K562 (cell line): ENCODE results near the gene TDRD9. TPM values are rescaled to one million over a fixed set of nuclear protein-coding genes. Genes with fewer than 3 reads are reported as not detected.

ENCODE experiments used
- ATAC-seq: fragments of 200-7000 bp; cut with Tn5 transposase; 3 replicates; pipeline ENCODE4 v1.9.1; 2020; ENCODE audit warnings: moderate library complexity
- BruUV-seq: library from RNA; stranded (reverse); fragments of 400-500 nt; replicated peaks from 2 replicates; lab custom pipeline; 2021; lab: Mats Ljungman, UMichigan
- CTCF ChIA-PET: fragments of 300-600 bp; formaldehyde crosslinking; extraction: SDS; loops from one replicate; lab custom pipeline; 2021; ENCODE audit warnings: low intra/inter-chr PET ratio; lab: Yijun Ruan, JAX
- POLR2A ChIA-PET: fragments of 300-600, 350-650 bp; sonication (Branson Sonifier 250); formaldehyde crosslinking; extraction: SDS; loops from one replicate; lab custom pipeline; 2021; ENCODE audit warnings: antibody characterized with exemption, inconsistent platforms; lab: Yijun Ruan, JAX
- DNase-seq, 4 experiments: peaks; one replicate each; pipeline versions ENCODE4 v3.0.0 to v3.0.0-alpha.2; 2011 to 2018; ENCODE audit warnings: low spot score in 3 of 4, mixed read lengths in 3 of 4; ENCODE audit errors: extremely low read depth in 1 of 4
- FAIRE-seq: peaks from 2 replicates; lab custom pipeline; 2011; peaks lifted over from hg19 to GRCh38; lab: Jason Lieb, UNC
- H2AFZ ChIP-seq: 2 replicates; pipeline ENCODE4 v1.6.0; 2011; ENCODE audit warnings: low read depth, low read length, control low read depth, inconsistent platforms
- H3K27ac ChIP-seq: fragments of 200-600 bp; 3 replicates; pipeline ENCODE4 v1.8.0; 2011; ENCODE audit warnings: low read depth, mild to moderate bottlenecking, control low read depth, inconsistent platforms, low read length, moderate library complexity, mixed read lengths; ENCODE audit errors: extremely low read depth
- H3K27me3 ChIP-seq, 2 experiments: fragments of 300-600 bp in 1 of 2; 2 replicates in 1 of 2; 3 replicates in 1 of 2; pipeline versions ENCODE4 v1.6.0 to v1.8.0; 2011; ENCODE audit warnings: inconsistent platforms in 2 of 2, low read length in 2 of 2, mild to moderate bottlenecking in 1 of 2, mixed read lengths in 1 of 2, moderate library complexity in 1 of 2; ENCODE audit not compliant: control insufficient read depth in 2 of 2, insufficient read depth in 2 of 2
- H3K36me3 ChIP-seq: fragments of 300-600 bp; 3 replicates; pipeline ENCODE4 v1.8.0; 2011; ENCODE audit warnings: mild to moderate bottlenecking, low read length, inconsistent platforms; ENCODE audit not compliant: control insufficient read depth, insufficient read depth
- H3K4me1 ChIP-seq, 2 experiments: fragments of 200-600 bp in 1 of 2; replicated peaks in 1 of 2; 2 replicates in 1 of 2; 3 replicates in 1 of 2; pipeline versions ENCODE4 v1.5.1 to v1.8.0; 2011; ENCODE audit warnings: inconsistent platforms in 2 of 2, low read length in 2 of 2, mild to moderate bottlenecking in 1 of 2, mixed read lengths in 1 of 2, moderate library complexity in 1 of 2; ENCODE audit not compliant: control insufficient read depth in 2 of 2, insufficient read depth in 2 of 2
- H3K4me2 ChIP-seq: 2 replicates; pipeline ENCODE4 v1.6.1; 2011; ENCODE audit warnings: low read length, control low read depth, inconsistent platforms, mixed read lengths; ENCODE audit not compliant: insufficient read depth
- H3K4me3 ChIP-seq: fragments of 200-600 bp; sonication (generic), shearing (Covaris generic); 2 replicates; pipeline ENCODE4 v1.5.1; 2016; ENCODE audit warnings: control low read depth, inconsistent platforms
- H3K79me2 ChIP-seq: fragments of 200-600 bp; 3 replicates; pipeline ENCODE4 v1.8.0; 2011; ENCODE audit warnings: low read length, inconsistent platforms; ENCODE audit not compliant: control insufficient read depth, insufficient read depth
- H3K9ac ChIP-seq, 2 experiments: 2 replicates each; pipeline versions ENCODE4 v1.6.0 to v1.6.1; 2011; ENCODE audit warnings: low read depth in 2 of 2, low read length in 2 of 2, control low read depth in 1 of 2, inconsistent platforms in 1 of 2, mild to moderate bottlenecking in 1 of 2, mixed read lengths in 1 of 2; ENCODE audit not compliant: insufficient read depth in 1 of 2
- H3K9me1 ChIP-seq: one replicate; pipeline ENCODE4 v1.6.0; 2011; ENCODE audit warnings: inconsistent platforms, mild to moderate bottlenecking, low read length, moderate library complexity; ENCODE audit not compliant: control insufficient read depth, insufficient read depth
- H3K9me3 ChIP-seq: replicated peaks from 2 replicates; pipeline ENCODE4 v1.5.1; 2011; ENCODE audit warnings: low read depth, low read length, inconsistent platforms; ENCODE audit not compliant: control insufficient read depth, insufficient read depth
- H4K20me1 ChIP-seq: replicated peaks from 2 replicates; pipeline ENCODE4 v1.6.1; 2011; ENCODE audit warnings: low read length, inconsistent platforms, mixed read lengths; ENCODE audit not compliant: control insufficient read depth, insufficient read depth
- CBX1 ChIP-seq: sonication (generic); IDR thresholded peaks from 2 replicates; pipeline ENCODE4 v1.6.1; 2016; ENCODE audit warnings: antibody characterized with exemption, low read depth, mild to moderate bottlenecking
- KAT8 ChIP-seq: fragments of 450-650 bp; IDR thresholded peaks from 2 replicates; pipeline ENCODE4 v1.6.1; 2016; ENCODE audit warnings: low read depth, mild to moderate bottlenecking
- NFE2L1 ChIP-seq: fragments of 450-650 bp; IDR thresholded peaks from 2 replicates; pipeline ENCODE4 v1.6.1; 2016; ENCODE audit warnings: missing genetic modification characterization, low read depth, mild to moderate bottlenecking, missing compliant biosample characterization, moderate library complexity, borderline replicate concordance
- NRF1 ChIP-seq, 2 experiments: fragments of 450-650 bp; IDR thresholded peaks in 1 of 2; conservative IDR thresholded peaks in 1 of 2; 2 replicates each; pipeline ENCODE4 v1.6.1; 2014; ENCODE audit warnings: mild to moderate bottlenecking in 2 of 2
- PATZ1 ChIP-seq: fragments of 250-450 bp; sonication (Bioruptor Pico); IDR thresholded peaks from 2 replicates; pipeline ENCODE4 v1.5.0; 2020; ENCODE audit warnings: mild to moderate bottlenecking, borderline replicate concordance
- ZBTB34 ChIP-seq: fragments of 250-450 bp; sonication (Bioruptor Pico); IDR thresholded peaks from 2 replicates; pipeline ENCODE4 v1.8.0; 2021; ENCODE audit warnings: mild to moderate bottlenecking, moderate library complexity
- ZBTB49 ChIP-seq: sonication (generic); formaldehyde crosslinking; IDR thresholded peaks from 2 replicates; pipeline ENCODE4 v1.8.0; 2022; ENCODE audit warnings: missing genetic modification reagents, mild to moderate bottlenecking, borderline replicate concordance
- ZNF232 ChIP-seq: sonication (generic); formaldehyde crosslinking; IDR thresholded peaks from 2 replicates; pipeline ENCODE4 v1.8.0; 2022; ENCODE audit warnings: mild to moderate bottlenecking, missing genetic modification reagents
- ZNF583 ChIP-seq: fragments of 250-450 bp; sonication (Bioruptor Pico); IDR thresholded peaks from 2 replicates; pipeline ENCODE4 v1.4.0; 2020
- ZNF589 ChIP-seq: fragments of 200-800 bp; sonication (Bioruptor generic); IDR thresholded peaks from 2 replicates; pipeline ENCODE4 v1.6.1; 2016; ENCODE audit warnings: low read depth, missing genetic modification characterization, missing compliant biosample characterization
- ZNF668 ChIP-seq: fragments of 250-450 bp; sonication (Bioruptor Pico); IDR thresholded peaks from 2 replicates; pipeline ENCODE4 v1.8.0; 2022; ENCODE audit warnings: mild to moderate bottlenecking, inconsistent platforms
- WGBS: fragments of 100-300 bp; shearing (Covaris generic); methylation state at CpG from one replicate; pipeline ENCODE4 v1.1.6; 2016; ENCODE audit warnings: low coverage, mixed read lengths; ENCODE audit not compliant: insufficient coverage; ENCODE audit errors: missing lambda C conversion rate; 5-methylcytosine and 5-hydroxymethylcytosine counted together
- in situ Hi-C: fragments of 300-500 bp; cut with MboI; formaldehyde crosslinking; loops from 4 replicates; pipeline ENCODE4 v1.15.0; 2018; ENCODE audit warnings: inconsistent platforms, mixed read lengths
- intact Hi-C: fragments of 100-400 bp; cut with micrococcal nuclease; formaldehyde crosslinking; loops from 2 replicates; pipeline ENCODE4 v1.14.2; 2022
- polyA plus RNA-seq, 8 experiments: library from polyadenylated mRNA; depleted of rRNA in 4 of 8; stranded (reverse) in 5 of 8; unstranded in 3 of 8; fragments of >200 nt; fragmentation: Nextera tagmentation in 2 of 8; fragmentation: Illumina TruSeq in 1 of 8; extraction: Ambion mirVana in 2 of 8; extraction: Trizol in 1 of 8; gene quantifications; 2 replicates each; pipeline versions ENCODE4 v1.2.1 to v1.2.3, GENCODE V29; 2011 to 2014; ENCODE audit warnings: inconsistent platforms in 1 of 8, missing spikeins in 1 of 8
- total RNA-seq, 7 experiments: library from RNA; depleted of rRNA in 6 of 7; stranded (reverse); fragments of >200 nt in 6 of 7; fragmentation: Illumina TruSeq in 2 of 7; extraction: Trizol in 2 of 7; gene quantifications; 2 replicates each; pipeline versions ENCODE4 v1.2.1 to v1.2.3, GENCODE V29; 2011 to 2021; ENCODE audit warnings: low replicate concordance in 1 of 7
- TF ChIP-seq, protein P1 (sequence below): fragments of 250-450 bp; sonication (Bioruptor Pico); IDR thresholded peaks from 2 replicates; pipeline ENCODE4 v1.8.0; 2022; ENCODE audit warnings: moderate library complexity, mild to moderate bottlenecking, inconsistent platforms
- TF ChIP-seq, protein P2 (sequence below): fragments of 250-450 bp; sonication (Bioruptor Pico); IDR thresholded peaks from 2 replicates; pipeline ENCODE4 v1.9.0; 2021; ENCODE audit warnings: mild to moderate bottlenecking, inconsistent platforms

Gene TDRD9
- total and polyA plus RNA-seq, 9 of the 15 experiments (the other 6 are each of a cell fraction or from before 2014, with no cell fraction given), result 0.04 to 0.14 (median 0.04) TPM; not detected in 5

DNA sequence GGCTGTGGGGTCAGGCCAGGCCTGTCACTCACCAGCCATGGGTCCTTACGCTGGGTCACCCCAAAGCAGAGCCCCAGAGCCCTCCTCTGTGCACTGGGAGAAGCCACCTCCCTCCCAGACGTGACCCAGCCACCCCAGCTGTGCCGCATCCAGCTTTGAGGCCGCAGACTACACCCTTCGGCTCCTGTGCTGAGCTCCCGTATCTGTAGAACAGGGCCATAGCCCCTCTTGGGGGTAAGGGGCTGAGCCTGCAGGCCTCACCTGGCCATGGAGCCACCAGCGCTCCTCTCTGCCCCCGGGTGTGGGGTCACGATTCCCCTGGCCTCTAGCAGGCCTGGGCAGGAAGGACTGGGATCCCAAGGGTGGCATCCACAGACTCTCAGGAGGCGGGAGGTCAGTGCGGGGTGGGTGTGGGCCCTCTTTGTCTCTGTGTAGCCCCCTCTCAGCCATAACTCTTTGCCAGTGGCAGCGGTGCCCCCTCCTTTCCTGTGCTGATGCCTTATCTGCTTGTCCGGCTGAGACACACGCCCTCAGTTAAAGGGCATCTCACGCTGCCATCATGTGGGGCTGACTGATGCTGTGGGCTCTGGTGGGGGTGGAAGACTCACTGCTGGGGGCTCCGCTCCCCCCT is 173.5 kb downstream of the TDRD9 start:
- FAIRE-seq, result no peak
- CTCF ChIA-PET, result no interaction called here
- in situ Hi-C loops, result no loop called here
- no peak for TF ChIP-seq NRF1 (conservative IDR thresholded peaks at IDR 0.05 in 1 of 2, IDR thresholded peaks at IDR 0.05 in 1 of 2)
- TF ChIP-seq ZNF589, result no peak
- TF ChIP-seq ZBTB49 (CRISPR knock-in tag), result no peak
- TF ChIP-seq ZNF668 (CRISPR knock-in tag), result no peak
- no peak for TF ChIP-seq NFE2L1 (tag)
- no peak for TF ChIP-seq ZNF232 (CRISPR knock-in tag)
- TF ChIP-seq PATZ1 (CRISPR knock-in tag), result no peak
- TF ChIP-seq ZNF583 (CRISPR knock-in tag), result no peak
- TF ChIP-seq CBX1, result no peak
- TF ChIP-seq, protein P1, sequence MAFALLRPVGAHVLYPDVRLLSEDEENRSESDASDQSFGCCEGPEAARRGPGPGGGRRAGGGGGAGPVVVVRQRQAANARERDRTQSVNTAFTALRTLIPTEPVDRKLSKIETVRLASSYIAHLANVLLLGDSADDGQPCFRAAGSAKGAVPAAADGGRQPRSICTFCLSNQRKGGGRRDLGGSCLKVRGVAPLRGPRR (CRISPR knock-in tag), result no peak
- TF ChIP-seq, protein P2, sequence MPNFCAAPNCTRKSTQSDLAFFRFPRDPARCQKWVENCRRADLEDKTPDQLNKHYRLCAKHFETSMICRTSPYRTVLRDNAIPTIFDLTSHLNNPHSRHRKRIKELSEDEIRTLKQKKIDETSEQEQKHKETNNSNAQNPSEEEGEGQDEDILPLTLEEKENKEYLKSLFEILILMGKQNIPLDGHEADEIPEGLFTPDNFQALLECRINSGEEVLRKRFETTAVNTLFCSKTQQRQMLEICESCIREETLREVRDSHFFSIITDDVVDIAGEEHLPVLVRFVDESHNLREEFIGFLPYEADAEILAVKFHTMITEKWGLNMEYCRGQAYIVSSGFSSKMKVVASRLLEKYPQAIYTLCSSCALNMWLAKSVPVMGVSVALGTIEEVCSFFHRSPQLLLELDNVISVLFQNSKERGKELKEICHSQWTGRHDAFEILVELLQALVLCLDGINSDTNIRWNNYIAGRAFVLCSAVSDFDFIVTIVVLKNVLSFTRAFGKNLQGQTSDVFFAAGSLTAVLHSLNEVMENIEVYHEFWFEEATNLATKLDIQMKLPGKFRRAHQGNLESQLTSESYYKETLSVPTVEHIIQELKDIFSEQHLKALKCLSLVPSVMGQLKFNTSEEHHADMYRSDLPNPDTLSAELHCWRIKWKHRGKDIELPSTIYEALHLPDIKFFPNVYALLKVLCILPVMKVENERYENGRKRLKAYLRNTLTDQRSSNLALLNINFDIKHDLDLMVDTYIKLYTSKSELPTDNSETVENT (CRISPR knock-in tag), result no peak
- no peak for TF ChIP-seq KAT8
- no peak for TF ChIP-seq ZBTB34 (CRISPR knock-in tag)

More for the DNA sequence above, 173.5 kb downstream of the TDRD9 start:
- 4% methylated on average over 6 of the region's 16 CpGs for WGBS
- H3K27me3 ChIP-seq, result peaks cover 0 to 25% of the 10 kb centered on the region in 2 experiments; a peak in 1 of 5 replicates
- intact Hi-C loops, result no loop called here
- POLR2A ChIA-PET, result no interaction called here
- no peaks in the 10 kb centered on the region for H4K20me1 ChIP-seq
- no peaks in the 10 kb centered on the region for H3K9me1 ChIP-seq
- no peak overlapping the region for H3K9ac ChIP-seq
- peaks cover 0 to 5% of the 10 kb centered on the region in 2 experiments; a peak in 2 of 5 replicates for H3K4me1 ChIP-seq
- H3K9me3 ChIP-seq, result no peaks in the 10 kb centered on the region
- no peaks in the 10 kb centered on the region for H3K36me3 ChIP-seq
- no peaks in the 10 kb centered on the region for H3K79me2 ChIP-seq
- no peak for DNase-seq
- H2AFZ ChIP-seq, result no peak overlapping the region
- H3K4me3 ChIP-seq, result no peak overlapping the region
- ATAC-seq, result no peak
- BruUV-seq, result no TSS peak
- no peak overlapping the region for H3K4me2 ChIP-seq
- H3K27ac ChIP-seq, result no peak overlapping the region
